ENCODE data around the gene DTNBP1.

DTNBP1 gene

DNA sequence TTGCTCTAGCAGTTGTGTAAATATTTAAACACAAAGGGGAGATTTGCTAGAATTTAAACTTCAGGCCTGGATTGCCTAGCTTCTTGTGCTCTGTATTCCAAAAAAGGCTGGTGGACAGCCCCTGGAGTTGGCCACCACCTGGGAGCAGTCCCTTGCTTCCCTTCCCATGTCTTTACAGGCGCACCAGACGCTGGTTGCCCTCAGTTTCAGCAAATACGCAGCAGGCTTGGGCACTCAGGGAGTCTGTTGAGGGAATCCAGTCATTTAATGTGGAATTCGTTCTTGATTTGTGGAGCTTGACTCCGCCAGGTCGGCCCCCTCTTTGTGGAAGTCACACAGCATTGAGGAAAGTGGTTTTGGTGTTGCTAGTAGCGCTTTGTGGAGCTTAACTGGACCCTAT, 156.8 kb downstream of the DTNBP1 start:
- no peak for DNase-seq (ENCODE audit: low read depth)
- H3K4me3 ChIP-seq (ENCODE audit: low read length): no peak overlapping the region

DNA sequence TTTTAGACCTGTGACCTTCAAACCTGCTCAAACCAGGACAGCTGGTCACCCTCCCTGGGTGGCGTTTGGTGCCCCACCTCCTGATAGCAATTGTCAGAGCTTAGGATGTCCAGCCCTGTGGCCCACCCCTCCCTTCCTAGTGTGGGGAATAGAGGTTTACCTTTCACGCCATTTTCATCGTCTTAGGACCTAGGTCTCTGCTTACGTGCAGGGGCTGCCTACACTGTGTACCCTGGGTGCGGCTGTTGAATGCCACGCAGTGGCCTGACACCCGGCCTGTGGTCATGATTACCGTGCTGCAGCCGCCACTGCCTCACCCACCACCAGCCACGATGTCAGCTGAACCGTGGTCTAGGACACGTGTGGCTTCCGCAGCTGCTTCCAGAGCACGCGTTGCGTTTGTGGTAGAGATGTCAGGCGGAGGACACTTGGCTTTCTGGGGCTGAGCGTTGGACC, 157.3 kb downstream of the DTNBP1 start:
- TF ChIP-seq, protein P1, sequence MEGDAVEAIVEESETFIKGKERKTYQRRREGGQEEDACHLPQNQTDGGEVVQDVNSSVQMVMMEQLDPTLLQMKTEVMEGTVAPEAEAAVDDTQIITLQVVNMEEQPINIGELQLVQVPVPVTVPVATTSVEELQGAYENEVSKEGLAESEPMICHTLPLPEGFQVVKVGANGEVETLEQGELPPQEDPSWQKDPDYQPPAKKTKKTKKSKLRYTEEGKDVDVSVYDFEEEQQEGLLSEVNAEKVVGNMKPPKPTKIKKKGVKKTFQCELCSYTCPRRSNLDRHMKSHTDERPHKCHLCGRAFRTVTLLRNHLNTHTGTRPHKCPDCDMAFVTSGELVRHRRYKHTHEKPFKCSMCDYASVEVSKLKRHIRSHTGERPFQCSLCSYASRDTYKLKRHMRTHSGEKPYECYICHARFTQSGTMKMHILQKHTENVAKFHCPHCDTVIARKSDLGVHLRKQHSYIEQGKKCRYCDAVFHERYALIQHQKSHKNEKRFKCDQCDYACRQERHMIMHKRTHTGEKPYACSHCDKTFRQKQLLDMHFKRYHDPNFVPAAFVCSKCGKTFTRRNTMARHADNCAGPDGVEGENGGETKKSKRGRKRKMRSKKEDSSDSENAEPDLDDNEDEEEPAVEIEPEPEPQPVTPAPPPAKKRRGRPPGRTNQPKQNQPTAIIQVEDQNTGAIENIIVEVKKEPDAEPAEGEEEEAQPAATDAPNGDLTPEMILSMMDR (conservative IDR thresholded peaks at IDR 0.05; ENCODE audit: low read depth, low read length): no peak
- no peak overlapping the region for H3K4me3 ChIP-seq (ENCODE audit: low read length)

More for the DNA sequence above, 156.8 kb downstream of the DTNBP1 start:
- TF ChIP-seq, protein P1 (conservative IDR thresholded peaks at IDR 0.05; ENCODE audit: low read depth, low read length): no peak

DNA sequence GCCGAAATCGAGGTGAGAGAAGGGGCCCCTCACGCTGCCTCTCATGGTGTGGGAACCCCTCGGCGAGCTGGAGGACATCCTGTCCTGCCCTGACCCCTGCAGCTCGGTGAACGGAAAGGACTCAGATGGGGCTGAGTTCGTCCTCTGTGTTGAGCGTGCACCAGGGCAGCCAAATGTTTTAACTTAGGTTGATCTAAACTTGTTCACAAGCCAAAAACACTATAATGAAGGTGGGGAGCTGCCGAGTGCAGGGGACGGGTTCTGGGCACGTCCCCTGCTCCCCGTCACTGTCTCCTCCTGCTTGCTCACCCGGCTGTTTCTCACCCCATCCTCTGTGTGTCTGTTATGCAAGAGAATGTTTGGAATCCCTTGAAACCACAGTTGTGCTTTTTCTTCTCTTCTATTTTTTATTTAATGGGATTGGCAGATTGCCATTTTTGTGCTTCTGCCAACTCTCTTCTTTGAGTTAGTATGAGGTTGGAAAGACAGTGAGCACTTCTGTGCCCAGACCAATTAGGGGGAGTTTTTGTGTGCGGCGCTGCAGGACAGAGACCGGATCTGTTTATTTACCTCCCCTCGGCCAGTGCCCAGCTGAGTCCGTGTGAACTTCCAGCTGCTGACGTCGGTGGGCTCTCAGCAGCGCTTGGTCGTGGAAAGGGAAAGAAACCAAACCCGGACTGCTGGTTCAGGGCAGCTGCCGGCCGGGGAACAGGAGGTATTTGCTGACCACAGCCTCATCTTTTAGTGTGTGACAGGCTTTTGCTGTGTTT, 158.1 kb downstream of the DTNBP1 start:
- H3K4me3 ChIP-seq (ENCODE audit: low read length): peak overlapping the region; percentile 20
- DNase-seq (ENCODE audit: low read depth): peak; percentile 74
- TF ChIP-seq, protein P1 (conservative IDR thresholded peaks at IDR 0.05; ENCODE audit: low read depth, low read length): peak; percentile 7

More for the DNA sequence above, 157.3 kb downstream of the DTNBP1 start:
- no peak for DNase-seq (ENCODE audit: low read depth)

DNA sequence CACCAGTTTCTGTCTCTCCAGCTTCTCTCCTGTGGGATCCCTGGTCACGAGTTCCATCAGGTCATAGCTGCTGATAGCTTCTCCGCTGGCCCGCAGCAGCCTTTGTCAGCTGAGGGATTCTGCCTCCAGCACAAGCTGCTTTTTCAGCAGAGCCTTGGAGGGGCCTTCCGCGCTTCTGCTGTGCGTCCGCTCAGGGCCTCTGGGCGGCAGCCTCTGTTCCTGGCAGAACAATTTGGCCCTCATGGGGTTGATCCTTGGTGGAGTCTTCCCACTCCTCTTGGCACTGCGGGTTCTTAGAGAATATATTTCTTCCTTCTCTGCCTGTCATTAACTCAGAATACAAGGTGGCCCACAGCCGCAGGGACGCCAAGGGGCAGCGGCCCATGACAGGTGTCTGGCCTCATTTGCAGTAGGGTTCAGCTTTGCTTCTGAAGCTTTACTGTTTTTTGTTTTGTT, 158.8 kb downstream of the DTNBP1 start:
- no peak overlapping the region for H3K4me3 ChIP-seq (ENCODE audit: low read length)
- TF ChIP-seq, protein P1 (conservative IDR thresholded peaks at IDR 0.05; ENCODE audit: low read depth, low read length): no peak
- no peak for DNase-seq (ENCODE audit: low read depth)

DNA sequence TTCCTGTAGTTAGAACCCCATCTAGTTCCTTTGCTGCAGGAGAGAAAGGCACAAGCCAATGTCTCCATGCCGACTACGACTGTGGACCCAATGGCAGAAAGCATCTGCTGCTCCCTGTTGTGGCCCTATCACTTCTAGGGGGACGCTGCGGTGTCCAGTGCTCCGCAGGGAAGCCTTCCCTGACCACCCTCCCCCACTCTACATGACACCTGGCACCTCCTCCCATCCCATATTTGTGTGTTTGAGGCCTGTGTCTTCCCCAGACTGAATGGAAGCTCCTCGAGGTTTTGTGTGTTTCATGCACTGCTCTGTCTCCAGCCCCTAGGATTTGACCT, 159.5 kb downstream of the DTNBP1 start:
- H3K4me3 ChIP-seq (ENCODE audit: low read length): no peak overlapping the region
- no peak for DNase-seq (ENCODE audit: low read depth)
- TF ChIP-seq, protein P1 (conservative IDR thresholded peaks at IDR 0.05; ENCODE audit: low read depth, low read length): no peak

DNA sequence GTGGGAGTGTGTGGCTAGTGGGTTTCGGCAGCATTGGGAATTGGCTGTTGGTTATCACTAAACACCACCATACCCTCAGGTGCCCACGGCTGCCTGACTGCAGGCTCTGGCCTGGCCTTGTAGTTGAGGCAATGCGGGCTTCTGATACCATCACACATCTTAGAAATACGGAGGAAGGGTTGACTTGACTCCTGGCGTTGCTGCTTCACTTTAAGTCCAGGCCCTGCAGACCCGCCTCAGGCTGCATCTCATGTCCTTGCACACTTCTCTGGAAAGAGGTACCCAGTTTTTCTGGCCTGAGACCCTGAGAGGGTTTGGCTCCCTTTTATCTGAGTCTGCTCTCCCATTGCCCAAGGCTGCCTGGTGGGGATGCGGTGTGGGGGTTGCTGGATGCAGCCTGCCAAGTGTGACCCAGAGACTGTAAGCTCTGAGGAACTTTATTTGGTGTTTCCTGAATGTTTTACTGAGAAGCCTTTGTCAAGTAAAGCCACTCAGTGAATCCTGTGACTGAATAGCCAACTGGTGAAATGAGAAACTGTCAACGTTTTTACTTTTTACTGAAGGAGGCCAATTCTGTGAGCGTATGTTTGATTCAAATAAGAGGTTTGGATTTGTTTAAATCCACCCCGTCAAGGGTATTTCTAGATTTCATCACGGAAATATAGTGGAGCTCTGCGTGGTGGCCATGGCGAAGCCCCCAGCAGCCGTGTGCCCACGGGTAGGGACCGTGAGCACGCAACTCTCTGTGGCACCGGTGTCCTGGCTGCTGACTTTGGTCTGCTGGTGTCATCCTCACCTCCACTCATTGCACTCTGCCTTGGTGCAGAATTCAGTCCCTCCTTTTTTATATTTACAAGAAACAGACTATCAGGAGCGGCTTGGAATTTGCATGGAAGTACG, 160.1 kb downstream of the DTNBP1 start:
- TF ChIP-seq, protein P1 (conservative IDR thresholded peaks at IDR 0.05; ENCODE audit: low read depth, low read length): no peak
- no peak overlapping the region for H3K4me3 ChIP-seq (ENCODE audit: low read length)
- DNase-seq (ENCODE audit: low read depth): no peak

Data from retinal pigment epithelial cell (primary cell).